Measurements from ENCODE around the gene PPP2R3A.
A peak's percentile ranks its signal among the peaks of the same experiment; 100 is the strongest.

DNA sequence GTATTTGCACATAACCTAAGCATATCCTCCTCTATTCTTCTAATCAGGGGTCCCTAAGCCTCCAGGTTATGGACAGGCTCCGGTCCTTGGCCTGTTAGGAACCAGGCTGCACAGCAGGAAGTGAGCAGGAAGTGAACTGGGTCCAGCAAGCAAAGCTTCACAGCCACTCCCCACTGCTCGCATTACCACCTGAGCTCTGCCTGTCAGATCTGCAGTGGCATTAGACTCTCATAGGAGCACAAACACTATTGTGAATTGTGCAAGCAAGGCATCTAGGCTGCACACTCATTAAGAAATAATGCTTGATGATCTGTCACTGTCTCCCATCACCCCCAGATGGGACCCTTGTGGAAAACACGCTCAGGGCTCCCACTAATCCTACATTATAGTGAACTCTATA lies 220.8 kb downstream of the PPP2R3A start:
- TF ChIP-seq, protein P1, sequence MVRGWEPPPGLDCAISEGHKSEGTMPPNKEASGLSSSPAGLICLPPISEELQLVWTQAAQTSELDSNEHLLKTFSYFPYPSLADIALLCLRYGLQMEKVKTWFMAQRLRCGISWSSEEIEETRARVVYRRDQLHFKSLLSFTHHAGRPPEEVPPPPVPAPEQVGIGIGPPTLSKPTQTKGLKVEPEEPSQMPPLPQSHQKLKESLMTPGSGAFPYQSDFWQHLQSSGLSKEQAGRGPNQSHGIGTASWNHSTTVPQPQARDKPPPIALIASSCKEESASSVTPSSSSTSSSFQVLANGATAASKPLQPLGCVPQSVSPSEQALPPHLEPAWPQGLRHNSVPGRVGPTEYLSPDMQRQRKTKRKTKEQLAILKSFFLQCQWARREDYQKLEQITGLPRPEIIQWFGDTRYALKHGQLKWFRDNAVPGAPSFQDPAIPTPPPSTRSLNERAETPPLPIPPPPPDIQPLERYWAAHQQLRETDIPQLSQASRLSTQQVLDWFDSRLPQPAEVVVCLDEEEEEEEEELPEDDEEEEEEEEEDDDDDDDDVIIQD (CRISPR knock-in tag; IDR thresholded peaks at IDR 0.05; ENCODE audit: low read depth), result peak; percentile 66; the same call in 1 of the 2 replicates
- TF ChIP-seq ZNF274 (CRISPR knock-in tag; IDR thresholded peaks at IDR 0.05) (no peak), ATF7 (IDR thresholded peaks at IDR 0.05) (no peak), ATF7 (CRISPR knock-in tag; IDR thresholded peaks at IDR 0.05) (no peak)
- TF ChIP-seq, protein P2, sequence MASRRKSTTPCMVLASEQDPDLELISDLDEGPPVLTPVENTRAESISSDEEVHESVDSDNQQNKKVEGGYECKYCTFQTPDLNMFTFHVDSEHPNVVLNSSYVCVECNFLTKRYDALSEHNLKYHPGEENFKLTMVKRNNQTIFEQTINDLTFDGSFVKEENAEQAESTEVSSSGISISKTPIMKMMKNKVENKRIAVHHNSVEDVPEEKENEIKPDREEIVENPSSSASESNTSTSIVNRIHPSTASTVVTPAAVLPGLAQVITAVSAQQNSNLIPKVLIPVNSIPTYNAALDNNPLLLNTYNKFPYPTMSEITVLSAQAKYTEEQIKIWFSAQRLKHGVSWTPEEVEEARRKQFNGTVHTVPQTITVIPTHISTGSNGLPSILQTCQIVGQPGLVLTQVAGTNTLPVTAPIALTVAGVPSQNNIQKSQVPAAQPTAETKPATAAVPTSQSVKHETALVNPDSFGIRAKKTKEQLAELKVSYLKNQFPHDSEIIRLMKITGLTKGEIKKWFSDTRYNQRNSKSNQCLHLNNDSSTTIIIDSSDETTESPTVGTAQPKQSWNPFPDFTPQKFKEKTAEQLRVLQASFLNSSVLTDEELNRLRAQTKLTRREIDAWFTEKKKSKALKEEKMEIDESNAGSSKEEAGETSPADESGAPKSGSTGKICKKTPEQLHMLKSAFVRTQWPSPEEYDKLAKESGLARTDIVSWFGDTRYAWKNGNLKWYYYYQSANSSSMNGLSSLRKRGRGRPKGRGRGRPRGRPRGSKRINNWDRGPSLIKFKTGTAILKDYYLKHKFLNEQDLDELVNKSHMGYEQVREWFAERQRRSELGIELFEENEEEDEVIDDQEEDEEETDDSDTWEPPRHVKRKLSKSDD (CRISPR knock-in tag; IDR thresholded peaks at IDR 0.05; ENCODE audit: low read depth), result no peak

Measured in HepG2 (cell line).